ENCODE results near the gene NCK2.
"Not testable (repeated sequence)": the region's sequence is repeated elsewhere in the genome, so short reads cannot be mapped to it uniquely, and the experiment has no call there.

The NCK2 gene

DNA sequence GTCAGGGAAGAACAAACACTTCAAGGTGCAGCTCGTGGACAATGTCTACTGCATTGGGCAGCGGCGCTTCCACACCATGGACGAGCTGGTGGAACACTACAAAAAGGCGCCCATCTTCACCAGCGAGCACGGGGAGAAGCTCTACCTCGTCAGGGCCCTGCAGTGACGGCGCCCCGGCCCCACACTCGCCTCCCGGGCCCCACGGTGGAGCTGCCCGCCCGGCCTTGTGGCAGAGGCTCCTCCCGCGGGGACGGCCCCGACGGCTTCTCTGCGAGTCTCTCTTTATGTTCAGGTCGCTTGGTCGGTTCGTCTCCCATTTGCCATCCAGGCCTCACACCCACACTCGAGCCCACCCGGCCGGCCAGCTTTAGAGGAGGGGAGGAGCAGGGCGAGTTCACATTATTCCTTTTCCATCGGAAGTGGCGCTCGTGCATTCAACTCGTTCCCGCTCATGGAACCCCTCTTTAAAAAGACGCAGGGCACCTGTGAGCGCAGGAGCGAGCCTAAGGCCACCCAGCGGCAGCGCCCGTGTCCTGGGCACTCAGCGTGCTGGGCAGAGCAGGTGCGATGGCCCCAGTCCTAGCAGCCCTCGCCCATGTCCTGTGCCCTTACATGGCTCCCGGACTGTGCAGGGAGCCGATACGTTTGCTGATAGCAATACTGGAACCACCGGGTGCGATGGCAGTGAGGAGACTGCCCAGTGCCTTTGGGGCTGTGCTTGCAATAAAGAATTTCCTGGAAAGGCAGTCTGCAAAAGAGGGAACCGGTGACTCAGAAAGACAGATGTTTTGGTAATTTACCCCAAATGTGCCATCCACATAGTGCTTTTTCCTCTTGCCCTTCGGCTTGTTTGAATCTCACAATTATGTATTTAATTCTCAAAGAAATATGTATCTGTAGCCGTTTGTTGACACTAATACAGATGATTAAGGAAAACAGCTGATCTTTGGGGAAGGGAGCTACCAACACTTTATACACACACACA, 148.6 kb downstream of the NCK2 start:
- DNase-seq: no peak
- in situ Hi-C loops (cut with MboI; ENCODE audit: low pct_unique_long_range_greater_than_20kb, low sequenced_read_pairs): no loop called here

GRCh38 chr2:105894327-105894944, 149.7 kb downstream of the NCK2 start:
- DNase-seq: no peak
- in situ Hi-C loops (cut with MboI; ENCODE audit: low pct_unique_long_range_greater_than_20kb, low sequenced_read_pairs): no loop called here

DNA sequence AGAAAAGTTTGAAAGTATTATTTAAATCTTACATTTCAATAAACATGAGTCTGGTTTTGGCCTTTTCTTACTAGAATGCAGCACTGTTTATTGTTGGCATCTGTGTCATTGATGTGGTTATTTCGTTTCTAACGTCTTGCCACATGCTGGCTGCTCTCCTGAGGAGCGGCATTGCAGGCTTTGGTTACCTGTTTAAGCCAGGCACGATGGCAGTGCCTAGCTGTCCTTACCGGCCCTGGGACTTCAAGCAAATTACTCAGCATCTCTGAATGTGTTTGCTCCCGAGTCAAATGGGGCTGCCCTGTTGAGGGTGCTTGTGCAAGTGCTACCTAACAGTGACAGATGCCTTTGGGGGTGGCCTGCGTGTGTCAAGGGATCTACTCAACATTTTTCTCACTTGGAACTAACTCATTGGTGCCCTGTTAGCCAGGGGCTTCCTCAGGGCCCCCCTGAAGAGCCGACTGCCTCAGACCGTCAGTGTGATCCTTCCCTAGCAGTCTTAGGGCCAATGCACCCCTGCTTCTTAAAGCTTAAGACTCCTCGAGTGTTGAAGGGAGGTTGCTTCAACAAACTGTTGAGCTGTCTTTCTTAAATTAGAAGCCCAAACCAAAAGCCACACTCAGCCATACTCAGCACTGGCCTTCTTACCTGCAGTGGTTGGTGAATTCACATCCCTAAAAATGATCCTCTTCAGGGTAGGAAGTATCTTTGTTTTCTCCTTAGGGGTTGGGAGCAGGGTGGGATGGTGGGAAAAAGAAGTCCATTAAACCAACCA, 151.5 kb downstream of the NCK2 start:
- no peak for DNase-seq
- in situ Hi-C loops (cut with MboI; ENCODE audit: low pct_unique_long_range_greater_than_20kb, low sequenced_read_pairs): no loop called here

- no peak for DNase-seq
- in situ Hi-C loops (cut with MboI; ENCODE audit: low pct_unique_long_range_greater_than_20kb, low sequenced_read_pairs): no loop called here
Measured at GRCh38 chr2:105896765-105897163, 152.1 kb downstream of the NCK2 start.

GRCh38 chr2:105897694-105898093, 153.0 kb downstream of the NCK2 start:
- in situ Hi-C loops (cut with MboI; ENCODE audit: low pct_unique_long_range_greater_than_20kb, low sequenced_read_pairs); DNase-seq: not testable (repeated sequence)

GRCh38 chr2:105903051-105903674, 158.5 kb downstream of the NCK2 start:
- in situ Hi-C loops (cut with MboI; ENCODE audit: low pct_unique_long_range_greater_than_20kb, low sequenced_read_pairs): no loop called here

DNA sequence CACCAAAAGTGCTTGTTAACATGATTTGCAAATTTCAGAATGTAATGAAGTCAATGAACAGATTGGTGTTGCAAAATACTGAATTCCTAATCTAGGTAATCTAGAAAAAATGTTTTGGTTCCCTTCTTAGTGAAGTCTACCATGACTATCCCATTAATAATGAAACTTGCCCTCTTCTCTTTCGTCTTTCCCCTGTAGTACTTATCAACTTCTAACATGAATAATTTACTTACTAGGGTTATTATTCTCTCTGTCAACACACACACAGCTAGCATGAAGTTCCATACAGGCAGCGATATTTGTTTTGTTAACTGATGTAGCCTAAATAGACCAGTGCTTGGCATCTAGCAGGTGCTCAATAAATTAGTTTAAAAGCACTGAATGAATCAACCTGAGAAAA, 160.2 kb downstream of the NCK2 start:
- DNase-seq: no peak
- in situ Hi-C loops (cut with MboI; ENCODE audit: low pct_unique_long_range_greater_than_20kb, low sequenced_read_pairs): no loop called here

More at GRCh38 chr2:105903051-105903674, 158.5 kb downstream of the NCK2 start:
- no peak for DNase-seq

DNA sequence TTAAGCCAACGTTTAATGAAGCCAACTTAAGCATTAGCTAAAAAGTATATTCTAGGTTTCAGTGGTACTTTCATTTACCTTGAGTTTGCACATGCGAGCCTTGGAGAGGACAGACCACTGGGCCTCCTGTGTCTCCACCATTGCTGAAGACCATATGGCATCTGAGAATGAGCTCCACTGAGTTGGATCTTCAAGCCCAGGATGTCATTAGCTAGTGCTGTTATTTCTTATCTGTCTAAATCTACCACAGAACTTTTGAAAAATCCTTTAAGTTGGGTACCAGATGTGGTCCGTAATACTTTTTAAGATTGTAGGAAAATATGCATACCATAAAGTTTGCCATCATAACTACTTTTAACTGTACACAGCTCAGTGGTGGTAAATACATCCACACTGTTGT, 161.8 kb downstream of the NCK2 start:
- in situ Hi-C loops (cut with MboI; ENCODE audit: low pct_unique_long_range_greater_than_20kb, low sequenced_read_pairs): no loop called here
- DNase-seq: no peak

- in situ Hi-C loops (cut with MboI; ENCODE audit: low pct_unique_long_range_greater_than_20kb, low sequenced_read_pairs): no loop called here
Measured at GRCh38 chr2:105907184-105907583, 162.5 kb downstream of the NCK2 start.

GRCh38 chr2:105909215-105909614, 164.5 kb downstream of the NCK2 start:
- in situ Hi-C loops (cut with MboI; ENCODE audit: low pct_unique_long_range_greater_than_20kb, low sequenced_read_pairs): no loop called here
- DNase-seq: no peak

More at GRCh38 chr2:105907184-105907583, 162.5 kb downstream of the NCK2 start:
- DNase-seq: no peak

GRCh38 chr2:105910497-105911238, 166.0 kb downstream of the NCK2 start:
- in situ Hi-C loops (cut with MboI; ENCODE audit: low pct_unique_long_range_greater_than_20kb, low sequenced_read_pairs): no loop called here
- DNase-seq: no peak

- DNase-seq: no peak
- in situ Hi-C loops (cut with MboI; ENCODE audit: low pct_unique_long_range_greater_than_20kb, low sequenced_read_pairs): no loop called here
Measured at GRCh38 chr2:105911425-105911824, 166.7 kb downstream of the NCK2 start.

DNA sequence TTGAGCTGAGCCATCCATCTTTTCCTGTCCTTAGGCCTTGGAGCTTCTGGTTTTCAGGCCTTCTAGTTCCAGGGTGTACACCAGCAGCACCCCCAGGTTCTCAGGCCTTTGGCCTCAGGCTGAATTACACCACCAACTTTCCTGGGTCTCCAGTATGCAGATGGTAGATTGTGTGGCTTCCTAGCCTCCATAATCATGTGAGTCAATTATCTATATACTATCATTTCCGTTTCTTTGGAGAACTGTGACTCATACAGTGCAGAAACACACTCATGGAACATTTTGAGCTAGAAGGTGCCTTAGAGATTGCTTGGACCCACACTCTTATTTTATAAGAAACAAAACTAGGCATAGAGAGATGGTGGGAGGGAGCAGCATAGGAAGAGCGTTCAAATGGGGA, 167.4 kb downstream of the NCK2 start:
- in situ Hi-C loops (cut with MboI; ENCODE audit: low pct_unique_long_range_greater_than_20kb, low sequenced_read_pairs): no loop called here

DNA sequence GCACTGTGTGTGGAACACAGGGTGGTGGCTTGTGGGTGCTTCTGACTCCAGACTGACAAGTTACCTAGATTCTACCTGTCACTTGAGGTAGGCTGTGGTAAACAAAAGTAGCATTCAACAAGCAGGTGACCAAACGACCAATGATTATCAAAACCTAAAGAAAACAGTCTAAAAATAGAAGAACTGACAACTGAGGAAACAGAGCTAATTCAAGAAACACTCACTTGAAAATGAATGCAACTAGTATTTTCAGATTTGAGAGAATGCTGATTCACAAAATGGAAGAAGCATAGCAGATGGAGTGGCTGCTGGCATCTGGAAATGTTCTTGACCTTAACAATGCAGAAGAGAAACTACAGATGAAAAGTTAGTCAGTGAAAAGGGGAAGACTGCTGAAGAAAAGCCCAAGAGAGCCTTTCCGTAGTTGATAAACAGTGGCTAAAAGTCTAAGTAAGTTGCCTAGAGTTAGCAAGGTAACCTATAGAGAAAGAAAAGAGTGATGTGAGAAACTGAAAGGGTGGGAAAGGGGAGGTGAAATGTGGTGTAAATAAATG, 170.4 kb downstream of the NCK2 start:
- DNase-seq: no peak
- in situ Hi-C loops (cut with MboI; ENCODE audit: low pct_unique_long_range_greater_than_20kb, low sequenced_read_pairs): no loop called here

More for the DNA sequence above, 167.4 kb downstream of the NCK2 start:
- no peak for DNase-seq

GRCh38 chr2:105917226-105917625, 172.5 kb downstream of the NCK2 start:
- in situ Hi-C loops (cut with MboI; ENCODE audit: low pct_unique_long_range_greater_than_20kb, low sequenced_read_pairs): no loop called here
- no peak for DNase-seq

GRCh38 chr2:105917688-105918087, 173.0 kb downstream of the NCK2 start:
- in situ Hi-C loops (cut with MboI; ENCODE audit: low pct_unique_long_range_greater_than_20kb, low sequenced_read_pairs): no loop called here
- no peak for DNase-seq

DNA sequence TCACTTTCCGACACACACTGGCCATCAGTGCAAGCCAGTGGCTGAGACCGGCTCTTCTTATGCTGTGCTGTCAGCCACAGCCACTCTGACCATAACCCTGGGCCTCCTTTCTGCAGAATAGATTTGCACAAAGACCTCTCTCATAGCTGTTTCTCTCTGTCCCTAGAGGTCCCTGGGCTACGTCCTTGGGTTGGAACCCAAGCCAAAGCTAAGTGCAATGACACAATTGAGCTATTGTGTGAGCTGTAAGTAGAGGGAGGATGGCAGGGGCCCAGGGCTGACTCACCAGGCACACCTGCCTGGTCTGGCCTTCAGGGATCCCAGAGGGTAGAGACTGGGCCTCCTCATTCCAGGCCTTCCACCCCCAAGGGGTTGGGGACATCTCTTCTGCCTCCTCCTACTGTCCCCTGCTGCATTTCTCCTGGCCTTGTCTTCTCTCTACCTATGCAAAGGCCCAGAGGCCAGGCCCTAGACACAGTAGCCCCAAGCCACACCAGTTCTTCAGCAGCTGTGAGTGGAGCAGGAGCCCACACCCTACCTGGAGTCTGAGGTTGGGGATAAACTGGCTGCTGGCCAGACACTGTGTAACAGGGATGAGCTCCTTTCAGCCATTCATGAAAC, 174.6 kb downstream of the NCK2 start:
- in situ Hi-C loops (cut with MboI; ENCODE audit: low pct_unique_long_range_greater_than_20kb, low sequenced_read_pairs): no loop called here
- no peak for DNase-seq

- in situ Hi-C loops (cut with MboI; ENCODE audit: low pct_unique_long_range_greater_than_20kb, low sequenced_read_pairs): no loop called here
- DNase-seq: peak; percentile 50
Measured at GRCh38 chr2:105919826-105920225, 175.1 kb downstream of the NCK2 start.

All from KBM-7 (cell line).